AG10803 (cell line): ENCODE data around the gene AHNAK.
A peak's percentile ranks its signal among the peaks of the same experiment; 100 is the strongest.

ENCODE experiments used
- DNase-seq: peaks from one replicate; pipeline ENCODE4 v3.0.0; 2010; ENCODE audit warnings: low read depth
- H3K4me3 ChIP-seq: 2 replicates; pipeline ENCODE4 v1.5.1; 2011; ENCODE audit warnings: mild to moderate bottlenecking, low read length, control low read depth
- TF ChIP-seq, protein P1 (sequence below): conservative IDR thresholded peaks from 2 replicates; pipeline ENCODE4 v1.5.1; 2011; ENCODE audit warnings: mild to moderate bottlenecking, low read length, control low read depth, inconsistent platforms

Gene AHNAK

DNA sequence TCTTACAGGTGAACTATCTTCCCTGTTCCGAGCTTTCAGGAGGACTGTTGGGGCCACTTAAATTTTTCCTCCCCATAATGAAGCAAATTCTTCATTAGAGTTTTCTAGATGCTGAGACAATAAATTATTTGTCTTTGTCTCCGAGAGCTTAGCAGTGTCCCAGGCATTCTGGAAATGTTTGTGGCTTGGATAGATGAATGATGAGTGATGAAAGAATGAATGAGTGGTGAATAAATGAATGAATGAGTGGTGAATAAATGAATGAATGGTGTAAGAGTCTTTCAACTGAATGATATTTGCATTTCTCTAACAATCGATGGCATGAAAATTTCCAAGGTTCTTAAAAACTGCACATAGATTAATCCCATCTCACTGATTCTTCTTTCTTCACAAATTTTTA lies 52.8 kb downstream of the AHNAK start:
- no peak overlapping the region for H3K4me3 ChIP-seq
- DNase-seq = peak; percentile 66
- TF ChIP-seq, protein P1, sequence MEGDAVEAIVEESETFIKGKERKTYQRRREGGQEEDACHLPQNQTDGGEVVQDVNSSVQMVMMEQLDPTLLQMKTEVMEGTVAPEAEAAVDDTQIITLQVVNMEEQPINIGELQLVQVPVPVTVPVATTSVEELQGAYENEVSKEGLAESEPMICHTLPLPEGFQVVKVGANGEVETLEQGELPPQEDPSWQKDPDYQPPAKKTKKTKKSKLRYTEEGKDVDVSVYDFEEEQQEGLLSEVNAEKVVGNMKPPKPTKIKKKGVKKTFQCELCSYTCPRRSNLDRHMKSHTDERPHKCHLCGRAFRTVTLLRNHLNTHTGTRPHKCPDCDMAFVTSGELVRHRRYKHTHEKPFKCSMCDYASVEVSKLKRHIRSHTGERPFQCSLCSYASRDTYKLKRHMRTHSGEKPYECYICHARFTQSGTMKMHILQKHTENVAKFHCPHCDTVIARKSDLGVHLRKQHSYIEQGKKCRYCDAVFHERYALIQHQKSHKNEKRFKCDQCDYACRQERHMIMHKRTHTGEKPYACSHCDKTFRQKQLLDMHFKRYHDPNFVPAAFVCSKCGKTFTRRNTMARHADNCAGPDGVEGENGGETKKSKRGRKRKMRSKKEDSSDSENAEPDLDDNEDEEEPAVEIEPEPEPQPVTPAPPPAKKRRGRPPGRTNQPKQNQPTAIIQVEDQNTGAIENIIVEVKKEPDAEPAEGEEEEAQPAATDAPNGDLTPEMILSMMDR = no peak

DNA sequence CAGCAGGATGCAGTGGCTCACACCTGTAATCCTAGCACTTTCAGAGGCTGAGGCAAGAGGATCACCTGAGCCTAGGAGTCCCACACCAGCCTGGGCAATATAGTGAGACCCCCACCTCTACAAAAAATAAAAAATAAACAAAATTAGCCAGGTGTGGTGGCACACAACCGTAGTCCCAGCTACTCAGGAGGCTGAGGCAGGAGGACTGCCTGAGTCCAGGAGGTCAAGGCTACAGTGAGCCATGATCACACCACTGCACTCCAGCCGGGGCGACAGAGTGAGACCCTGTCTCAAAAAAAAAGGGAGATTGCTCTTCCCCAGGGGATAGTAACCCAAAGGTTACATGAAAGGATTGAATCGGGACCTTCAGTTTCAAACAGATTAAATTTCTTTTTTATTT lies 54.0 kb downstream of the AHNAK start:
- DNase-seq = no peak
- H3K4me3 ChIP-seq = no peak overlapping the region
- TF ChIP-seq, protein P1 = no peak

GRCh38 chr11:62491571-62492329 lies 54.9 kb downstream of the AHNAK start:
- TF ChIP-seq, protein P1 = no peak
- no peak overlapping the region for H3K4me3 ChIP-seq
- DNase-seq = no peak

GRCh38 chr11:62489204-62489603 lies 57.4 kb downstream of the AHNAK start:
- H3K4me3 ChIP-seq = no peak overlapping the region
- TF ChIP-seq, protein P1 = no peak
- DNase-seq = peak; percentile 62

GRCh38 chr11:62487738-62488551 lies 58.7 kb downstream of the AHNAK start:
- no peak overlapping the region for H3K4me3 ChIP-seq
- TF ChIP-seq, protein P1 = no peak
- DNase-seq = no peak

GRCh38 chr11:62487136-62487535 lies 59.5 kb downstream of the AHNAK start:
- TF ChIP-seq, protein P1 = no peak
- no peak overlapping the region for H3K4me3 ChIP-seq
- no peak for DNase-seq

DNA sequence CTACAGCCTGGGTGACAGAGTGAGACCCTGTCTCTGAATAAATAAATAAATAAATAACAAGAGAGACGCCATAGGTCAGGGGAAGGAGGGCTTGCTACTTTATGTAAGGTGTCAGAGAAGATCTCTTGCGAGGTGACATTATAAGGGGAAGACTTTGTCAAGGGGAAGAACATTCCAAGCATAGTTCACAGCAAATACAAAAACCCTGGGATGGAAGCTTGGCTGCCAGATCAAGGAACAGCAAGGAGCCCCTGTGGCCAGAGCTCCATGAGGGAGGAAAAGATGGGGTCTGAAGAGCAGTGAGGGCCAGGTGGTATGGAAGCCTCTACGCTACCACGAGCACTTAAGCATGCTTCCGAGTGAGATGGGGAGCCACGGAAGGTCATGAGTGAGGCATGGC lies 62.3 kb downstream of the AHNAK start:
- DNase-seq = no peak
- no peak overlapping the region for H3K4me3 ChIP-seq
- TF ChIP-seq, protein P1 = no peak
